Activated CD8-positive, alpha-beta memory T cell treated with anti-CD3 and anti-CD28 coated beads, Interleukin-2, amount 50 U/mL, for 24 hours (primary cell): ENCODE measurements around the gene TMEM271.

ENCODE experiments used
- DNase-seq: peaks from one replicate; pipeline ENCODE4 v3.0.0-alpha.2; 2020; ENCODE audit errors: extremely low read depth

Gene TMEM271

DNA sequence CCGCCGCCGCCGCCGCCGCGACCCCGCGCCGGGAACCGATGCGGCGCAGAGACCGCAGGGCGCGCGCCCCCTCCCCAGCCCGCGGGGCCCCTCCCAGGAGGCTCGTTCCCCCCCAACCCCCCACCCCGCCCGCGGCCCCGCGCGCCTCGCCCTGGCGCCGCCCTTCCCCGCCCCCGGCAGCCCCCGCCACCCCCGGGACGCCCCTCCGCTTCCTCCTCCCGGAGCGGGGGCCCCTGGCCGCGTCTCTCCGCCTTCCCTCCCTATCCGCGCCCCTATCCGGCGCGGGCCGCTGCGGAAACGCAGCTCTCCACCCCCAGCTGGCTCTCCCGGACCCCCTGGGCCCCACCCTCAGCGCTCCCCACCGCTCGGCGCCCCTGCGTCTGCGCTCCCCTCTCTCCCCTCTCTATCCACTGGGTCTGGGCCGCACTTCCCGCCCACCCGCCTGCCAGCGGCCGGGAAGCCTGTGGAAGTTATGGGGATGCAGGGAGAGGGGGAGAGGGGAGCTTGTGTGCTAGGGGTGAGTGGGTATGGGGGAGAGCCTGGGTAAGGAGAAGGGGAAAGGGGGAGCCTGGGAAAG is at the start of gene TMEM271:
Gene TMEM271, minus strand, starts transcription at position 51 of the 577 bp plus-strand sequence. CDS start 233 bp downstream, outside the sequence.
- no peak for DNase-seq

- DNase-seq = no peak
These were observed 49.6 kb upstream of the TMEM271 start for GRCh38 chr4:625631-626161.

DNA sequence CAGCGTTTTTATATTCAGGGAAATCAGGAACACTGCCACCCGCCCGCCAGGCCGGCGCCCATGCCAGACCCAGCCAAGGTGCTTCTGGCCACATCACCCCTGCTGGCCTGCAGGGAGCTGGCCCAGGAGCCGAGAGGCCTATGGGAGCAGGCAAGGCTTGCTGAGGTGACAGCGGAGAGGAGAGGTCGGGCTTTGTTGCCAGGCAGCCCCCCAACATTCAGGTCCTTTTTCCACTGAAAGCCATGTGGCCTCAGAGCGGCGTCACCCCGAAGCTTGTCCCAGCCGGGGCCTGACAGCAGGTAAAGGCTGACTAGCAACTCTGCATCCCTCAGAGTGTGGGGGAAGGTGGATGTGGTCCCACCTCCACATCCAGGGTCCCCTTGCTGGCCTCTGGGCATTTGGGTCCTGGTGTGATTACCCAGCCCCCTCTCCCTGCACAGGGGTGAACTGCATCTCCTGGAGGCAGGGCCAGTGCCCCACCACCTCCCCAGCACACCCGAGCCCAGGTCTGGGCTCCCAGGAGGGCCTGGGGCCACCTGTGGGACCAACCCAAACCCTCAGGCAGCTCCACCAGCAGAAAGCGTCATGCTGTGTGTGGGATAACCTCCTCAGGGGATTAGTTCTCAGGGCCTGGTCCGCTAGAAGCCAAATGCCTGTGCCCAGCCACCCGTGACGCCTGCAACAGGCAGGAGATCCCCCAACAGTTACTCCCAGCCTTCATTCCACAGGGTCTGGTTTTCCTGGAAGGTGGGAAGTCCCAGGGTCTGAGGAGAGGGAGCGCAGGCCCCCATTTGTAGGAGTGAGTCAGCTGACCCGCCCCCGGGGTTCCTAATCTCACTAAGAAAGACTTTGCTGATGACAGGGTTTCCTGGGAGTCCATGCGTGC is 48.9 kb upstream of the TMEM271 start, which contains the start of gene PDE6B:
Gene PDE6B, plus strand, starts transcription at position 869 of the 886 bp plus-strand sequence. CDS start 54 bp downstream, outside the sequence.
- DNase-seq = no peak

DNA sequence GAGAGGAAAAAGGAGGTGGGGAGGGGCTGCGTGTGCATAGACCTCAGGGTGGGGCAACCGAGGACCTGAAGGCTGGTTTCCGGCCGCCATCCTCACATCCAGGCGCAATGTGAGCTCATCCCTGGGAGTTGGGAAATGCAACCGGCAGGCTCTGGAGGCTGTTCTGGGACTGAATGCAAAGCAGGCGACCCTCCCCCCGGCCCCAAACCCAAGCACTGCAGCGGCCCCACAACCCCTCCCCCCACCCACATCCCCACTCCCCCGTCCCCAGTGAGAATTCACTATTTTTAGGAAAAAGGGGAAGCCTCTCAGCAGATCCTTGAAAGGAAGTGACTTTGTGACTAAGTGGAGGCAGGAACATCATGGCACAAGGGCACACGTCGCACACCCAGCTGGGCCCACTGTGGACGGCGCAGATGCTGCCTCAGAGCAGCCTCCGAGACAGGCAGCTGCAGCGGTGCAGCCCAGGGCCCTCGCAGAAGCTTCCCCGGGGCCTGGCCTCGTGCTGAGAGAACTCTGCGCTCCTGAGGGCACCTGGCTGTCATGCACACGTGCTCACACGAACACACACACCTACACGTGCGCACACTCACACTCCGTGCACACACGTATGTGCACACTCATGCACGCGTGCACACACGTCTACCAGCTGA is 47.9 kb upstream of the TMEM271 start:
- no peak for DNase-seq

- no peak for DNase-seq
These were observed 47.2 kb upstream of the TMEM271 start for GRCh38 chr4:622996-623913.

DNA sequence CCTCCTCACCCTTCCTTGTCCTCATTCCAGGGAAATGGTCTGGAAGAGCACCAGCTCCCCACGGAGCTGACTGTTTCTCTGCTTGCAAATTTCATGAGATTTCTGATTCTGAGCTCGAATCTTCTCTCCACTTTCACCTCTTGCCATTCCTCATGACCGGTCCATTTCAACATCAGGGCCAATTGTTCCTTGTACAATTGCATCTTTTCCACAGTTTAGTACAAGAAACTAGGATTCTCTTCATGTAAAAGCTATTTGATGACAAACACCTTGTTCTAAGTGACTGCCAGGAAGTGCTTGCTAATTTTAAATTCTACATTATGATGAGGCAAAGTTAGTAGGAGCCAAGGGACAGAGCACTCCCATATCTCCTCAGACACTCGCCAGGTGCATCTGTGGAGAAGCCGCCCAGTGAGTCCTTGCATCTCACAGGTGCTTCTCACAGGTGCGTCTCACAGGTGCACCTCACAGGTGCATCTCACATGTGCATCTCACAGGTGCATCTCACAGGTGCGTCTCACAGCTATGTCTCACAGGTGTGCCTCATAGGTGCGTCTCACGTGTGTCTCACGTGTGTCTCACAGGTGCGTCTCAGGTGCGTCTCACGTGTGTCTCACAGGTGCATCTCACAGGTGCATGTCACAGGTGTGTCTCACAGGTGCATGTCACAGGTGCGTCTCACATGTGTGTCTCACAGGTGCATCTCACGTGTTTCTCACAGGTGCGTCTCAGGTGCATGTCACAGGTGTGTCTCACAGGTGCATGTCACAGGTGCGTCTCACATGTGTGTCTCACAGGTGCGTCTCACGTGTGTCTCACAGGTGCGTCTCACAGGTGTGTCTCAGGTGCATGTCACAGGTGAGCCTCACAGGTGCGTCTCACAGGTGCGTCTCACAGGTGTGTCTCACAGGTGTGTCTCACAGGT is 46.2 kb upstream of the TMEM271 start:
- DNase-seq = no peak

GRCh38 chr4:621296-622070 is 45.4 kb upstream of the TMEM271 start:
- DNase-seq = no peak

DNA sequence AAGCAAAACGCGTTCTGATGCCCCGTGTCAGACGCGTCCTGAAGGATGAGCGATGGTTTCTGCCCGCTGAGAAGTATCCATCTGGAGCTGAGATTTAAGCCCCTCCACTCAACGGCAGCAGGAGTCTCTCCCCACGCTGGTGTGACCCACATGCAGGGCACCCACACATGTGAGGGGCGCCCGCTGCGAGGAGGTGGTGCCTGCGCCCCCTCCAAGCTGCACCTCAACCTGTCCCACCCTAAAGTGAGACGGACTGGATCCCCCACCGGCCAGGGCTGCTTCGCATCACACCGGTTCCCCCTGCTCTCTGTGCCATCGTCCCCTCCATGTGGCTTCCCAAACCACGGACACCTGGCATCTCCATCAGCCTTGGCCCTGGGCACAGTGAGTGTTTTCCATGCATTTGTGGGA is 44.8 kb upstream of the TMEM271 start:
- no peak for DNase-seq

DNA sequence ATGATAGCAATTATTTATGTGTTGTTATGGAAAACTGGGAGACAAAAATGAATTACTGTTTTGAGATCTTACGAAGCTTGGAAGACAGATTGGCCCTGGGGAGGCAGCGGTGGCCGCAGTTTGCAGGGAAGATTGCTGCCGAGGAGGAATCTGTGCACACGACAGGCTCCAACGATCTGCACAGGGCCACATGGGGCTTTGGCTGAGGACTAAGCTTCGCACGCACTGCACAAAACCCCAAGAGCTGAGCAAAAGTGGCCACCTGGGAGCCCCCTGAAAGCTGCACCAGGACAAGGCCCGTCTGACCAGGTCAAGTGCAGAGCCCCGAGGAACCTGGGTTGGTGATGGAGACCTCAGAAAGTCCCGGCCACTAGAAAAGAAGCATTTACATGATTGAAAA is 44.1 kb upstream of the TMEM271 start:
- no peak for DNase-seq

- DNase-seq = no peak
These were observed 41.8 kb upstream of the TMEM271 start for GRCh38 chr4:617644-618641.

DNA sequence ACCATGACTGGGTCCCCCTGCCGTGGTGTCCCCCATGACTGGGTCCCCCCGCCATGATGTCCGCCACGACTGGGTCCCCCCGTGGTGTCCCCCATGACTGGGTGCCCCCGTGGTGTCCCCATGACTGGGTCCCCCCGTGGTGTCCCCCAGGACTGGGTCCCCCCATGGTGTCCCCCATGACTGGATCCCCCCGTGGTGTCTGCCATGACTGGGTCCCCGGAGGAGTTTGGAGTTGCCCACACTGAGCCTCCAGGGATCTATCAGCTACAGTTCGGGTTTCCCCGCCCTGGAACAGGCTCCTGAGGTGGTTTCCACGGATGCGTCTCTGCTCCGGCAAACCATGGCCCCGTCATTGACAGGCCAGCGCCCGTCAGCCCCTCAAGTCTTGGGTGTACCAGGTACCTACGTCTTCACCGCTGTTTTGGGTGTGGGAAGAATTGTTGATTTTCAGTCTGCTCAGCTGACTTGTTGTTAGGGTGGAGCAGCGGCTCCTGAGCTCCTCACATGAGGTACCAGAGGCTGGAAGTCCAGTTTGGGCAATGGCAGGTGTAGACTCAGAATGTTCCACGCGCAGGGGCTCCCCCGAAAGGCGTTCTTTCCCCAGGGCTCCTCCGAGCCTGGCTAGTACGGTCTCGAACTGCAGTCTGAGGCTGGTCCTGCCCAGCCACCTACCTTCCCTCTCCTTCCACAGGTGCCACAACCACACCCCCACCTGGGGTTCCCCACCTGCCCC is 41.0 kb upstream of the TMEM271 start:
- no peak for DNase-seq

- no peak for DNase-seq
These were observed 40.0 kb upstream of the TMEM271 start for GRCh38 chr4:616091-616490.

DNA sequence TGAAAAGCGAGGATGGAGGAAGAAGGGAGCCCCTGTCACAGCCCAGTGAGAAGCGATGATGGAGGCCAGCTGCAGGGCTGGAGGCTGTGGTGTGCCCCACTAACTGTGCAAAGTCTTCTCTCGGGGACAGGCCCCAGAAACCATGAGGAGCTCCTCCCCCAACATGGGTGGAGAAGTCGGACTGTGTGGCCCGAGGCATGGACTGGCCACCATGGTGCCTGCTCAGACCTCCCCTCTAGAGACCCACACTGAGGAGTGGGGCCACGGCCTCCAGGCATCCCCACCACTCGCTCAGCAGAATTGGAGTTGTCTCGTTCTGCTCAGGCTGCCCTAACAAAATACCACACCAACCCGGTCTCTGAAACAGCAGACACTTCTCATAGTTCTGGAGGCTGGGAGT is 37.0 kb upstream of the TMEM271 start:
- DNase-seq = no peak

DNA sequence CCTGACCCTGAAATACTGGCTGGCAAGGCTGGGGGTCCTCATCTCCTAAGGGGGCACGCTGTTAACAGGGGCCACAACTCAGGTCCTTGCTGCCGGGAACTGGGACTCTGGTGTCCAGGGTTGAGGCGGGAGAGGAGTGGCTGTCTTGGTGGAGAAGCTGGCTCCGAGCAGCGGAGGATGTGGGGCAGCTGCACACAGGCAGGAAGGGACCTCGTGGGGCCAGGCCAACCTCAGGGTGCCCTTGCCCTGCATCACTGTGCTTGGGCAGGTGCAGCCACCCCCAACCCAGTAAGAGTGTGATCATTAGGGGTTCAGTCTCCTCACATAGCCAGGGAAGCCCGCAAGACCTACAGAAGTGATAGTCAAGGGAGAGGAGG is 36.6 kb upstream of the TMEM271 start:
- no peak for DNase-seq

DNA sequence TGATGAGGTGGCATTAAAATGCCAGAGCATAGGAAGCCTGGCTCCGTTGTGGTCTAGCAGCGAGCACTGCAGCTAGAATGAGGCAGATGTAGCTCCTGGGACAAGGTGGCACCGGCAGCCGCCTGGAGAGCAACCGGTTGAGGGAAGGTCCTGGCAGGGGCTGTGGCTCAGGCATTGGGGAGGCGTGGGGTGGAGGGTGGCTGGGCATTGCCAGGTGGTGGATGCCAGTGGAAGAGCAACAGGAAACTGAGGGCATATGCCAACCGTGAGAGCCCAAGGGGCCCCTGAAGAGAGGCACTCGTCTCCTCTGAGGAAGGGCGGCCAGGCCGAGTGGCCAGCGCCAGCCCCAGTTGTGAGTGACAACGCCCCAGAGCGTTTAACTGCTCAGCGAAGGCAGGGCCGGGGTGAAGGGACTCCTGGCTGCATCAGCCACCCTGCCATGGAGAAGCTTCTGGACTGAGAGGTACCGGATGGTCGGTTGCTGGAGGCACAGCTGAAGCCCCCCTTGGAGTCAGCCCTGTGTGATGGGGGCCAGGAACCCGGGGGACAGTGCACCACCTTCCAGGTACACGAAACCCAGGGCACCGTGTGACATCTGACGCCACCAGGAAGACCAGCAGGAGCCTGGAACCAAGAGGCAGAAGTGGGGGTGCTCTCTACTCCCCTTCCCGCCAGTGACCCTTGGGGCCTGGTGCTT is 36.1 kb upstream of the TMEM271 start:
- DNase-seq = no peak

- DNase-seq = no peak
These were observed 34.5 kb upstream of the TMEM271 start for GRCh38 chr4:610411-611261.
